ENCODE data around the gene TNFAIP1. TPM values are rescaled to one million over a fixed set of nuclear protein-coding genes. Genes with fewer than 3 reads are reported as not detected.

TNFAIP1 gene
- total RNA-seq, 3 donors from 2014 or later (not counting 1 experiment from before 2014, with no cell fraction given), result 10.5 to 15.7 (median 14.6) TPM

DNA sequence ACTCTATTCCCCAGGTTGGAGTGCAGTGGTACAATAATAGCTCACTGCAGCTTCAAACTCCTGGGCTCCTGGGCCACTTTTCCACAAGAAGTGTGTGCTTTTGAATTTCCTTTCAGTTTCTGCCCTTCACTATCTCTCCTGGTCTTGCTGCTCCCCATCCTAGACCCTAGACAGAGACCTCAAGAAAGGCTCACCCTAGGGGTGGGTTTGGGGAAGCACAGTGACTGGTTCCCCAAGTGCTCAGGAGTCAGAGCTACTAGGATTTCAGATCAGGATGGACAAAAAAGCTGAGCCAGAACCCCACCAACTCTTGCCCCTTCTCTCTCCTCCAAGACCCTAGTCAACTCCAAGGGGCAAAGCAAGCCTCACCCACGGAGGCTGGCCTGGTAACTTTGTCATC lies 31.0 kb downstream of the TNFAIP1 start:
- DNase-seq (no peak), ATAC-seq (no peak)
- no peaks in the 10 kb centered on the region for H3K36me3 Mint-ChIP-seq
- Histone ChIP-seq H3K27me3 (ENCODE audit: control insufficient read depth, insufficient read depth, low read length) (no peaks in the 10 kb centered on the region), H3K4me1 (ENCODE audit: control insufficient read depth, insufficient read depth, low read length) (peaks cover 6% of the 10 kb centered on the region), H3K36me3 (ENCODE audit: control insufficient read depth, insufficient read depth, low read length) (peaks cover 16% of the 10 kb centered on the region), H3K4me3 (ENCODE audit: low read length) (no peak overlapping the region), H3K9me3 (ENCODE audit: control insufficient read depth, insufficient read depth, low read length) (no peaks in the 10 kb centered on the region), H3K27ac (ENCODE audit: low read length) (no peak overlapping the region)
- H3K9me3 Mint-ChIP-seq, result no peaks in the 10 kb centered on the region
- H3K27me3 Mint-ChIP-seq (ENCODE audit: low read depth in 2 of 2), result no peaks in the 10 kb centered on the region
- no peak overlapping the region for H3K4me3 Mint-ChIP-seq
- WGBS (ENCODE audit: insufficient coverage), result 100% methylated on average over 1 of the region's 1 CpG
- TF ChIP-seq, protein P1, sequence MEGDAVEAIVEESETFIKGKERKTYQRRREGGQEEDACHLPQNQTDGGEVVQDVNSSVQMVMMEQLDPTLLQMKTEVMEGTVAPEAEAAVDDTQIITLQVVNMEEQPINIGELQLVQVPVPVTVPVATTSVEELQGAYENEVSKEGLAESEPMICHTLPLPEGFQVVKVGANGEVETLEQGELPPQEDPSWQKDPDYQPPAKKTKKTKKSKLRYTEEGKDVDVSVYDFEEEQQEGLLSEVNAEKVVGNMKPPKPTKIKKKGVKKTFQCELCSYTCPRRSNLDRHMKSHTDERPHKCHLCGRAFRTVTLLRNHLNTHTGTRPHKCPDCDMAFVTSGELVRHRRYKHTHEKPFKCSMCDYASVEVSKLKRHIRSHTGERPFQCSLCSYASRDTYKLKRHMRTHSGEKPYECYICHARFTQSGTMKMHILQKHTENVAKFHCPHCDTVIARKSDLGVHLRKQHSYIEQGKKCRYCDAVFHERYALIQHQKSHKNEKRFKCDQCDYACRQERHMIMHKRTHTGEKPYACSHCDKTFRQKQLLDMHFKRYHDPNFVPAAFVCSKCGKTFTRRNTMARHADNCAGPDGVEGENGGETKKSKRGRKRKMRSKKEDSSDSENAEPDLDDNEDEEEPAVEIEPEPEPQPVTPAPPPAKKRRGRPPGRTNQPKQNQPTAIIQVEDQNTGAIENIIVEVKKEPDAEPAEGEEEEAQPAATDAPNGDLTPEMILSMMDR (IDR thresholded peaks at IDR 0.05), result no peak
- H3K4me1 Mint-ChIP-seq, result peaks cover 0 to 7% of the 10 kb centered on the region in 2 donors
- intact Hi-C loops (cut with micrococcal nuclease), result no loop called here
- H3K27ac Mint-ChIP-seq, result no peak overlapping the region

DNA sequence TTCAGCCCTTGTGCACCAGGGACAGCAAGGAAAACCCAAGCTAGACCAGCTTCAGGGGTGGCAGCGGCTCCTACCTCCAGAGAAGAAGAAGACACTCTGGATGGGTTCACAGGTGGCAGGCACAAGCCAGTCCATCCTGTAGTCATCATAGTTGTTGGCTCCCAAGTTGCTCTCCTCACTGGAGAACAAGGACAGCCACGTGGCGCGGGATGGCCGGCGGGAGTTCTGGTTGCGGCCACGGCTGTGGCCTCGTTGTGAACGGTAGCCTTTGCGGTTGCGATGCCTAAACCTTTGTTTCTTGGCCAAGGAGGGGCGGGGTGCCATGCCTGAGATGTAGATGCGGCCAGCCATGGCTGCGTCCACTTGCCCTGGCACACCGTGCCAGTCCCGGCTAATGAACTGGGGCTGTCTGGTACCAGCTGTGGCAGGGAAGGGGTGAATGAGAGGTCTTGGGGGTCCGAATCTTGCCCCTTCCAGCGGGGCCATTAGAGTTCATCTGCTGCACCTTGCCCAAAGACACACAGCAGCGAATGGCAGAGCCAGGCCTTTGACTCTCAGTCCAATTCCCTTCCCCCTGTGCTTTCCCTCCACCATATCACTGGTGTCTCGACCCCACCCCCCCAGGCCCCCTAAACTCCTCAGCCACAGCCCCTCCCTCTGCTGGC lies 32.2 kb downstream of the TNFAIP1 start:
- H3K36me3 Mint-ChIP-seq, result no peaks in the 10 kb centered on the region
- intact Hi-C loops (cut with micrococcal nuclease), result no loop called here
- peaks cover 1 to 15% of the 10 kb centered on the region in 2 donors for H3K4me1 Mint-ChIP-seq
- no peaks in the 10 kb centered on the region for H3K9me3 Mint-ChIP-seq
- H3K4me3 Mint-ChIP-seq, result no peak overlapping the region
- DNase-seq (no peak), ATAC-seq (no peak)
- H3K27ac ChIP-seq (ENCODE audit: low read length), result no peak overlapping the region
- no peaks in the 10 kb centered on the region for H3K27me3 ChIP-seq (ENCODE audit: control insufficient read depth, insufficient read depth, low read length)
- 94% methylated on average over 21 of the region's 21 CpGs for WGBS (ENCODE audit: insufficient coverage)
- H3K9me3 ChIP-seq (ENCODE audit: control insufficient read depth, insufficient read depth, low read length), result no peaks in the 10 kb centered on the region
- H3K4me3 ChIP-seq (ENCODE audit: low read length), result no peak overlapping the region
- no peak overlapping the region for H3K27ac Mint-ChIP-seq
- no peaks in the 10 kb centered on the region for H3K27me3 Mint-ChIP-seq (ENCODE audit: low read depth in 2 of 2)
- TF ChIP-seq, protein P1 (IDR thresholded peaks at IDR 0.05), result no peak
- peaks cover 10% of the 10 kb centered on the region for H3K36me3 ChIP-seq (ENCODE audit: control insufficient read depth, insufficient read depth, low read length)
- H3K4me1 ChIP-seq (ENCODE audit: control insufficient read depth, insufficient read depth, low read length), result peaks cover 15% of the 10 kb centered on the region

DNA sequence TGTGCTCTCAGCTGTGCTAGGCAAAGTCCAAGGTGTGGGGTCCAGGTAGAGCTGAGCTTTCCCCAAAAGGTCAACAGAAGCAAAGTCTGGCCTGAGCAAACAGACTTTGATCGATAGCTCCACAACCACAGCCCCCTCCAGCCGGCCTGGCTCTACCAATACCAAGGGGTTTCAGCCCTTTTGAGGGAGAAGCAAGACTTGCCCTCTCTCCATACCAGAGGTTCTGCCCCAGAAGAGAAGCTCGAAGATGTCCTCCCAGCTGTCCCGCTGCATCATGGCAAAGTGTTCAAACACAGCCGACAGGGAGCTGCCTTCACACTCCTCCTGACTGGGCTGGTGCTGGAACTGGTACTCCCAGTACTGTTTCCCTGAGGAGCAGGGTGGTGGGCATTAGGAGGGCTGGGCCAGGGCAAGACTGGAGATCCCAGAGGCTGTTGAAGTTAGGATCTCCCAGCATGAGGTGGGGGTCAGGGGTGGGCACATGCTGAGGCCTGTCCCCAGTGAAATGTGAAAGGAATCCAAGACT lies 32.8 kb downstream of the TNFAIP1 start:
- no peak overlapping the region for H3K27ac ChIP-seq (ENCODE audit: low read length)
- no peak for DNase-seq
- WGBS (ENCODE audit: insufficient coverage), result 92% methylated on average over 5 of the region's 5 CpGs
- H3K4me1 ChIP-seq (ENCODE audit: control insufficient read depth, insufficient read depth, low read length), result peaks cover 20% of the 10 kb centered on the region
- intact Hi-C loops (cut with micrococcal nuclease), result no loop called here
- H3K4me3 ChIP-seq (ENCODE audit: low read length), result no peak overlapping the region
- no peaks in the 10 kb centered on the region for H3K27me3 Mint-ChIP-seq (ENCODE audit: low read depth in 2 of 2)
- peaks cover 6% of the 10 kb centered on the region for H3K36me3 ChIP-seq (ENCODE audit: control insufficient read depth, insufficient read depth, low read length)
- no peaks in the 10 kb centered on the region for H3K27me3 ChIP-seq (ENCODE audit: control insufficient read depth, insufficient read depth, low read length)
- H3K27ac Mint-ChIP-seq, result no peak overlapping the region
- H3K4me3 Mint-ChIP-seq, result no peak overlapping the region
- H3K9me3 ChIP-seq (ENCODE audit: control insufficient read depth, insufficient read depth, low read length), result no peaks in the 10 kb centered on the region
- no peaks in the 10 kb centered on the region for H3K9me3 Mint-ChIP-seq
- ATAC-seq, result no peak
- H3K36me3 Mint-ChIP-seq, result no peaks in the 10 kb centered on the region
- peaks cover 7 to 20% of the 10 kb centered on the region in 2 donors for H3K4me1 Mint-ChIP-seq
- TF ChIP-seq, protein P1 (IDR thresholded peaks at IDR 0.05), result no peak
